Measurements from ENCODE around the gene ASPRV1. TPM values are rescaled to one million over a fixed set of nuclear protein-coding genes. Genes with fewer than 3 reads are reported as not detected.
A peak's percentile ranks its signal among the peaks of the same experiment; 100 is the strongest.

Gene ASPRV1
- total and polyA plus RNA-seq, 12 donors = 0.61 to 5.6 (median 1.9) TPM

DNA sequence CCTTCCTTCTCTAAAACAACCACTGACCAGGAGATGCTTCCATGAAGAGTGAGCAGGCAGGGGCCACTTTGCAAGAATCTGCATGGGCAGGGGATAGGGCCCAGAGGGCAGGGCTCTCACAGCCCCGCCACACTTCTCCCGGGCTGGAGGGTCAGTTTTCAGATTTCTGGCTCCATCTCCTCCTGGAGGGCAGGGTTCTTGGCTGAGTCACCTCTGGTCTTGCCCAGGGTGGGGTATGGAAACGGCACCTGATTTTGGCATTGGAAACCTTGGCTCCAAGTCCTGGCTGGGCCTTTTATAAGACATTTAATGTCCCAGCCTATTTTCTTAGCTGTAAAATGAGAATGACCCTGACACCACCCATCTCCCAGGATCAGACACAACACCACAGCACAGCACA is 27.6 kb upstream of the ASPRV1 start:
- H3K4me1 ChIP-seq (replicated peaks in 1 of 2) = no peaks in the 10 kb centered on the region
- no peak overlapping the region for H3K4me3 ChIP-seq
- H3K9me3 ChIP-seq (replicated peaks in 1 of 3) = no peaks in the 10 kb centered on the region
- H3K27me3 ChIP-seq = no peaks in the 10 kb centered on the region
- no peaks in the 10 kb centered on the region for H3K36me3 ChIP-seq (replicated peaks in 1 of 2)
- DNase-seq = no peak
- no peak for TF ChIP-seq POLR2A (IDR thresholded peaks at IDR 0.05)
- TF ChIP-seq, protein P1, sequence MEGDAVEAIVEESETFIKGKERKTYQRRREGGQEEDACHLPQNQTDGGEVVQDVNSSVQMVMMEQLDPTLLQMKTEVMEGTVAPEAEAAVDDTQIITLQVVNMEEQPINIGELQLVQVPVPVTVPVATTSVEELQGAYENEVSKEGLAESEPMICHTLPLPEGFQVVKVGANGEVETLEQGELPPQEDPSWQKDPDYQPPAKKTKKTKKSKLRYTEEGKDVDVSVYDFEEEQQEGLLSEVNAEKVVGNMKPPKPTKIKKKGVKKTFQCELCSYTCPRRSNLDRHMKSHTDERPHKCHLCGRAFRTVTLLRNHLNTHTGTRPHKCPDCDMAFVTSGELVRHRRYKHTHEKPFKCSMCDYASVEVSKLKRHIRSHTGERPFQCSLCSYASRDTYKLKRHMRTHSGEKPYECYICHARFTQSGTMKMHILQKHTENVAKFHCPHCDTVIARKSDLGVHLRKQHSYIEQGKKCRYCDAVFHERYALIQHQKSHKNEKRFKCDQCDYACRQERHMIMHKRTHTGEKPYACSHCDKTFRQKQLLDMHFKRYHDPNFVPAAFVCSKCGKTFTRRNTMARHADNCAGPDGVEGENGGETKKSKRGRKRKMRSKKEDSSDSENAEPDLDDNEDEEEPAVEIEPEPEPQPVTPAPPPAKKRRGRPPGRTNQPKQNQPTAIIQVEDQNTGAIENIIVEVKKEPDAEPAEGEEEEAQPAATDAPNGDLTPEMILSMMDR (IDR thresholded peaks at IDR 0.05) = no peak
- no peak overlapping the region for H3K27ac ChIP-seq
- 70 to 87% (median 75%) methylated on average over 2 to 3 of the region's 3 CpGs for WGBS, 4 donors
- intact Hi-C loops (cut with DNase I) = no loop called here

DNA sequence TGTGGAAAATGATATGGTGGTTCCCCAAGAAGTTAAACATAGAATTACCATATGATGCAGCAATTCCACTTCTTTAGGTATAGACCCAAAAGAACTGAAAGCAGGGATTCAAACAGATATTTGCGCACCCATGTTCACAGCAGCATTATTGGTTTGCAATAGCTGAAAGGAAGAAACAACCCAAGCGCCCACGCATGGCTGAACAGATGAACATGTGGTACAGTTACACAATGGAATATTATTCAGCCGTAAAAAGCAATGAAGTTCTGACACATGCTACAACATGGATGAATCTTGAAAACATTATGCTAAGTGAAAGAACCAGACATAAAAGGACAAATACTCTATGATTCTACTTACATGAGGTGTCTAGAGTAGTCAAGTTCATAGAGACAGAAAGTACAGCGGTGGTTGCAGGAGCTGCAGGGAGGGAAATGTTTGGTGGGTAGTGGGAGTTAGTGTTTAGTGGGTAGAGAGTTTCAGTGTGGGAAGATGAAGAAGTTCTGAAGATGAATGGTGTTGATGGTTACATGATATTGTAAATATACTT is 26.7 kb upstream of the ASPRV1 start:
- no peak for DNase-seq
- TF ChIP-seq, protein P1 (IDR thresholded peaks at IDR 0.05) = no peak
- no peak for TF ChIP-seq POLR2A (IDR thresholded peaks at IDR 0.05)
- 96 to 99% (median 96%) methylated on average over 5 of the region's 5 CpGs for WGBS, 4 donors
- Histone ChIP-seq H3K36me3 (replicated peaks in 1 of 2) (no peaks in the 10 kb centered on the region), H3K9me3 (replicated peaks in 1 of 3) (no peaks in the 10 kb centered on the region), H3K27me3 (no peaks in the 10 kb centered on the region), H3K27ac (no peak overlapping the region), H3K4me3 (no peak overlapping the region), H3K4me1 (replicated peaks in 1 of 2) (no peaks in the 10 kb centered on the region)
- intact Hi-C loops (cut with DNase I) = no loop called here

DNA sequence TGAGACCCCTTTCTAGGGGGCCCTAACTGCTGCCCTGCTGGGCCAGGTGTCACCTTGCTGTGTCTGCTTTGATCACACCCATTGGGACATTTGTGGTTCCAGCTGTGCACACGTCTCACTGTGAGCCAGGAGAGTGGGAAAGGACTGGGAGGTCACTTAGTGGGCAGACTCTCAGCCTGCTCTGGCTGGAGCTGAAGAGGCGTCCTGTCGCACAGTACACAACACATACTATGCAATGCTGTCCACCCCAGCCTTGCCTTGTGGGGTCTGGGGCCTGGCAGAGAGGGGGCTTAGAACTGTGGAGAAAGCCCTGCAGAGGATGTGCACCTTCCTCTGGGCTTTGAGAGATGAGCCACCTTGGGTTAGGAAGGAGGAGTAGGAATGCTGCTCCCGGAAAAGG is 25.3 kb upstream of the ASPRV1 start:
- Histone ChIP-seq H3K4me3 (no peak overlapping the region), H3K36me3 (replicated peaks in 1 of 2) (no peaks in the 10 kb centered on the region), H3K27me3 (no peaks in the 10 kb centered on the region), H3K27ac (no peak overlapping the region), H3K4me1 (replicated peaks in 1 of 2) (no peaks in the 10 kb centered on the region), H3K9me3 (replicated peaks in 1 of 3) (no peaks in the 10 kb centered on the region)
- intact Hi-C loops (cut with DNase I) = no loop called here
- TF ChIP-seq, protein P1 (IDR thresholded peaks at IDR 0.05) = no peak
- no peak for DNase-seq
- 94 to 97% (median 95%) methylated on average over 2 to 4 of the region's 4 CpGs for WGBS, 4 donors

DNA sequence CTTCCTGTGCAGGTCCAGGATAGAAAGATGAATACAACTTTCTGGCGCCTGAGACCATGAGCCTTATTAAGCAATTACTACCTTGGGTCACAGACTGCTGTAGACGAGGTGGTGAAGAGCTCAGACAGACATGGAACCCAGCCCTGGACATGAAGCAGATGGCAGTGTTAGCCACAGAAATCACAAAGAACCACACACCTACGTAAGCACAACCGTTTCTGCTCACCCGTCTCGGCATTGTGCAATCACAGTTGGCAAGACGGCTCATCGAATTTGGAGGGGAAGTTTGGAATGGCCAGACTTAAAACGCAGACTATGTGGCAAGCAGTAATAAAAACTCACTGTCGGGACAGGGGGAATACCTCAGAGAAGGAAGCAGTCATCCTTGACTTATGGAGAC is 24.3 kb upstream of the ASPRV1 start:
- Histone ChIP-seq H3K36me3 (replicated peaks in 1 of 2) (no peaks in the 10 kb centered on the region), H3K27ac (no peak overlapping the region), H3K4me1 (replicated peaks in 1 of 2) (no peaks in the 10 kb centered on the region), H3K4me3 (no peak overlapping the region), H3K27me3 (no peaks in the 10 kb centered on the region), H3K9me3 (replicated peaks in 1 of 3) (no peaks in the 10 kb centered on the region)
- peak in 6 of 7 donors; percentile 36 to 73 (median 58) for DNase-seq
- 77 to 92% (median 79%) methylated on average over 10 of the region's 10 CpGs for WGBS, 4 donors
- intact Hi-C loops (cut with DNase I) = no loop called here
- TF ChIP-seq, protein P1 (IDR thresholded peaks at IDR 0.05) = no peak
- no peak for TF ChIP-seq POLR2A (IDR thresholded peaks at IDR 0.05)
